ENCODE measurements around the gene ATP1A2.

The ATP1A2 gene

GRCh38 chr1:160127381-160127780 is 11.8 kb downstream of the ATP1A2 start:
- no peak for DNase-seq

- peak; percentile 17 for DNase-seq
Observed at GRCh38 chr1:160127865-160128523, 12.4 kb downstream of the ATP1A2 start.

- DNase-seq = no peak
Observed at GRCh38 chr1:160128636-160129035, 13.1 kb downstream of the ATP1A2 start.

- DNase-seq = no peak
Observed at GRCh38 chr1:160129046-160129445, 13.5 kb downstream of the ATP1A2 start.

GRCh38 chr1:160129558-160129957 is 14.0 kb downstream of the ATP1A2 start:
- no peak for DNase-seq

- no peak for DNase-seq
Observed at GRCh38 chr1:160129966-160130365, 14.4 kb downstream of the ATP1A2 start.

- no peak for DNase-seq
Observed at GRCh38 chr1:160130486-160130885, 14.9 kb downstream of the ATP1A2 start.

- DNase-seq = no peak
Observed at GRCh38 chr1:160130939-160131338, 15.4 kb downstream of the ATP1A2 start.

- DNase-seq = no peak
Observed at GRCh38 chr1:160131803-160132565, 16.4 kb downstream of the ATP1A2 start.

- no peak for DNase-seq
Observed at GRCh38 chr1:160133990-160134770, 18.6 kb downstream of the ATP1A2 start.

- no peak for DNase-seq
Observed at GRCh38 chr1:160134791-160135572, 19.4 kb downstream of the ATP1A2 start.

GRCh38 chr1:160136121-160136925 is 20.8 kb downstream of the ATP1A2 start:
- no peak for DNase-seq

- no peak for DNase-seq
Observed at GRCh38 chr1:160136926-160137200, 21.3 kb downstream of the ATP1A2 start.

- no peak for DNase-seq
Observed at GRCh38 chr1:160137216-160137862, 21.8 kb downstream of the ATP1A2 start.

- no peak for DNase-seq
Observed at GRCh38 chr1:160139840-160140239, 24.3 kb downstream of the ATP1A2 start.

- DNase-seq = peak; percentile 70
Observed at GRCh38 chr1:160143695-160144094, 28.1 kb downstream of the ATP1A2 start.

GRCh38 chr1:160144921-160145320 is 29.4 kb downstream of the ATP1A2 start:
- no peak for DNase-seq

- DNase-seq = no peak
Observed at GRCh38 chr1:160146107-160146506, 30.5 kb downstream of the ATP1A2 start.

GRCh38 chr1:160148121-160148520 is 32.6 kb downstream of the ATP1A2 start:
- DNase-seq = no peak

- no peak for DNase-seq
Observed at GRCh38 chr1:160149233-160149632, 33.7 kb downstream of the ATP1A2 start.

- peak; percentile 32 for DNase-seq
Observed at GRCh38 chr1:160149716-160150115, 34.2 kb downstream of the ATP1A2 start.

- no peak for DNase-seq
Observed at GRCh38 chr1:160151303-160151702, 35.7 kb downstream of the ATP1A2 start, which contains the start of gene ATP1A4. Gene ATP1A4 (plus strand): TSS chr1:160151603. CDS start chr1:160152041, 438 bp downstream.

All from OCI-M1 (cell line).